ENCODE results near the gene SNTG2.

GRCh38 chr2:1393321-1393720, 442.7 kb downstream of the SNTG2 start:
- TF ChIP-seq POLR2A (IDR thresholded peaks at IDR 0.05) (no peak), CTCF (IDR thresholded peaks at IDR 0.05) (no peak)
